ENCODE data around the gene ATAD3B. TPM values are rescaled to one million over a fixed set of nuclear protein-coding genes. Genes with fewer than 3 reads are reported as not detected.

ATAD3B gene
- total RNA-seq, 1 donor from 2014 or later: 31.4 TPM

- H3K36me3 ChIP-seq (ENCODE audit: control insufficient read depth, insufficient read depth, low read length): no peaks in the 10 kb centered on the region
- TF ChIP-seq, protein P1, sequence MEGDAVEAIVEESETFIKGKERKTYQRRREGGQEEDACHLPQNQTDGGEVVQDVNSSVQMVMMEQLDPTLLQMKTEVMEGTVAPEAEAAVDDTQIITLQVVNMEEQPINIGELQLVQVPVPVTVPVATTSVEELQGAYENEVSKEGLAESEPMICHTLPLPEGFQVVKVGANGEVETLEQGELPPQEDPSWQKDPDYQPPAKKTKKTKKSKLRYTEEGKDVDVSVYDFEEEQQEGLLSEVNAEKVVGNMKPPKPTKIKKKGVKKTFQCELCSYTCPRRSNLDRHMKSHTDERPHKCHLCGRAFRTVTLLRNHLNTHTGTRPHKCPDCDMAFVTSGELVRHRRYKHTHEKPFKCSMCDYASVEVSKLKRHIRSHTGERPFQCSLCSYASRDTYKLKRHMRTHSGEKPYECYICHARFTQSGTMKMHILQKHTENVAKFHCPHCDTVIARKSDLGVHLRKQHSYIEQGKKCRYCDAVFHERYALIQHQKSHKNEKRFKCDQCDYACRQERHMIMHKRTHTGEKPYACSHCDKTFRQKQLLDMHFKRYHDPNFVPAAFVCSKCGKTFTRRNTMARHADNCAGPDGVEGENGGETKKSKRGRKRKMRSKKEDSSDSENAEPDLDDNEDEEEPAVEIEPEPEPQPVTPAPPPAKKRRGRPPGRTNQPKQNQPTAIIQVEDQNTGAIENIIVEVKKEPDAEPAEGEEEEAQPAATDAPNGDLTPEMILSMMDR (IDR thresholded peaks at IDR 0.05; ENCODE audit: insufficient read depth, low read length, poor library complexity, severe bottlenecking): no peak
- no peak overlapping the region for H3K4me3 ChIP-seq (ENCODE audit: low read depth, low read length)
- H3K27me3 ChIP-seq (ENCODE audit: control insufficient read depth, insufficient read depth, low read length): no peaks in the 10 kb centered on the region
- DNase-seq (ENCODE audit: low read depth): no peak
Measured at GRCh38 chr1:1432274-1432950, 39.2 kb upstream of the ATAD3B start.

DNA sequence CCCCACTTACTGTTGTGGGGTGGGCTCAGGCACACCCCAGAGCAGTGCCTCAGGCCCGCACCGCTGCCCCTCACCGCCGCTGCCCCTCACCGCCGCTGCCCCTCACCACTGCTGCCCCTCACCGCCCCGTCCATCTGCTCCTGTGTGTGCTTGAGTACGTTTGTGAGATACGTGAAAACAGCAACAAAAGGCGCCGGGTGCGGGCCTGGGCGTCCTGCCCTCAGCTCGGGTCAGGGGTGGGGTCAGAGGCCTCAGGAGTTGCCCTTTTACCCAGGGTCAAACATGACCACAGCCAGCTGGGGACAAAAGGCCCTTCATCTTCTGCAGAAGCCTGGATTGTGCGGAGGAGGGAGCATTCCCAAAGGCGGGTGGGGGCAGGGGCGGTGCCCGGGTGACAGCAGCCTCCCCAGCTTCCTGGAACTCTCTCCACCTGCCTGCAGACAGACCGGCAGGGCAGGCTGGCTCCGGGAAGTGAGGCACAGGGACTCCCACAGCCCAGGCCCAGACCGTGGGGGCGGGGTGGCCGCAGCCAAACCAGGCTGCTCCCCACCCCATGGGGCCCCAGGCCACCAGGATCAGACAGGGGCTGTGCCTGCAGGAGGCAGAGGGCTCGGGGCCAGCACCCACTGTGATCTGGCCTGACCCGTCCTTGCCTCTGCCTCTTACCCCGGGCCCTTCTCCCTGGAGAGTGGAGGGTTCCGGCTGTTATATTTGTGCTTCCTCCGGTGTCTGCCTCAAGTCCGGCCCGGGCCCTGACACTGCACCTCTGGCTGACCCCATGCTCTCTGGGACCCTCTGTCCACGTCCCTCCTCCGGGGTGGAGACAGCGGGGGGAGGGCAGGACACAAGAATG, 38.4 kb upstream of the ATAD3B start:
- no peak for DNase-seq (ENCODE audit: low read depth)
- TF ChIP-seq, protein P1 (IDR thresholded peaks at IDR 0.05; ENCODE audit: insufficient read depth, low read length, poor library complexity, severe bottlenecking): no peak
- no peak overlapping the region for H3K4me3 ChIP-seq (ENCODE audit: low read depth, low read length)

DNA sequence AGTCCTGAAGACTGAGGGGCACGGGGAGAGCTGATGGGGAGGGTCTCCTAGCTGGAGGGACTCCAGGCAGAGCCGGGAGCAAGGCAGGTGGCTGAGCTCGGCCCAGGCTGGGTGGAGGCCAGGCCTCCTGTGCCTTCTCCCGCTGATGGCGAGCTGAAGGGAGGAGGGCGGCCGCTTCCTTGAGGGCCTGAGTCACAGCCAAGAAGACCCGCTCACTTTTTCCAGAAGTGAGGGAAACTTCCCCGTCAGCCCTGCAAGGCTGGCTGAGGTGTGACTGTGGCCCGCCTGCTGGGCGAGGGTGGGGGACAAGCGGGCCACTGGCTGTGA, 37.8 kb upstream of the ATAD3B start:
- DNase-seq (ENCODE audit: low read depth): no peak
- Histone ChIP-seq H3K27me3 (ENCODE audit: control insufficient read depth, insufficient read depth, low read length) (no peaks in the 10 kb centered on the region), H3K36me3 (ENCODE audit: control insufficient read depth, insufficient read depth, low read length) (no peaks in the 10 kb centered on the region), H3K4me3 (ENCODE audit: low read depth, low read length) (no peak overlapping the region)
- TF ChIP-seq, protein P1 (IDR thresholded peaks at IDR 0.05; ENCODE audit: insufficient read depth, low read length, poor library complexity, severe bottlenecking): no peak

More for the DNA sequence above, 38.4 kb upstream of the ATAD3B start:
- no peaks in the 10 kb centered on the region for H3K27me3 ChIP-seq (ENCODE audit: control insufficient read depth, insufficient read depth, low read length)
- H3K36me3 ChIP-seq (ENCODE audit: control insufficient read depth, insufficient read depth, low read length): no peaks in the 10 kb centered on the region

DNA sequence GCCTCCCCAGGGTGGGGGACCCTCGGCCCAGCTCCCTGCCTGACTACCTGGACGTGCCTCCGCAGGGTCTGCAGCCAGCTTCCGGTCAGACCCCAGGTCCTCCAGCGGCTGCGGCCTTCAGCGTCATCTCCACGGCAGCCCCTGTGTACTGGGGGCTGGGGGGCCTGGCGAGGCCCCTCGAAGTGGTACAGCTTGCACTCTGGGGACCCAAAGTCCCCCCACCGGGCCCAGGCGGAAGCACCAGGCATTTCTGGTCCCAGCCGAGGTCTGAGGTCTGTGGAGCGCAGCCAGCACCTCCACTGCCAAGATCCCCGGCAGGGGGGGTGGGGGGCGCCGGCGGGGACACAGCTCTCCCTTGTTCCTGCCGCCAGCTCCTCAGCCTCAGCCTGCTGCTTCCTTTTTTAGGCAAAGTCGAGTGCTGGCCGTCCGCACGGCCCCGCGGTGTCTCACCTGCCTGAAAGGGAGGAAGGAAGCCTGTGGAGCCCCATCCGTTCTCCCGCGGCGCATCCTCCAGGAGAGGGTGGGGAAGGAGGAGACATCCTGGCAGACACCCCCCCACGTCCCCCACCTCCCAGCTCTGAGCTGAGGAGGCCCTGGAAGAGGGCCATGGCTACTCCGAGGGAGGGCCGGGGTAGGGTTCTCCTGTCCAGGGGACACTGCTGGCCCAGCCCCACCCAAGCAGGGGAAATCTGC, 37.3 kb upstream of the ATAD3B start:
- no peak for DNase-seq (ENCODE audit: low read depth)
- TF ChIP-seq, protein P1 (IDR thresholded peaks at IDR 0.05; ENCODE audit: insufficient read depth, low read length, poor library complexity, severe bottlenecking): no peak
- Histone ChIP-seq H3K36me3 (ENCODE audit: control insufficient read depth, insufficient read depth, low read length) (no peaks in the 10 kb centered on the region), H3K4me3 (ENCODE audit: low read depth, low read length) (no peak overlapping the region), H3K27me3 (ENCODE audit: control insufficient read depth, insufficient read depth, low read length) (no peaks in the 10 kb centered on the region)

DNA sequence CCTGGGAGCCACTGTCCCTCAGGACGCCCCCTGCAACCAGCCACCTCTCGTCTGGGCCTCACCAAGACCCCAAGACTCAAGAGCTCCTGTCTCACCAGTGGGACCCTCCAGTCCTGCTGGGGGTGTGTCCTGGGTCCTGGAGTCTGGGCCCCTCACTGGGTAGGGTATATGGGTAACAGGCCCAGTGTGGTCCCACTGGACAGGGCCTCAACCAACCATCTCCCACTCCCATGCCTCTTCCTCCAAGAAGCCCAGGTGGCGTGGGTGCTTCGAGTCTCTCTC, 36.8 kb upstream of the ATAD3B start:
- TF ChIP-seq, protein P1 (IDR thresholded peaks at IDR 0.05; ENCODE audit: insufficient read depth, low read length, poor library complexity, severe bottlenecking): no peak
- DNase-seq (ENCODE audit: low read depth): no peak
- Histone ChIP-seq H3K36me3 (ENCODE audit: control insufficient read depth, insufficient read depth, low read length) (no peaks in the 10 kb centered on the region), H3K27me3 (ENCODE audit: control insufficient read depth, insufficient read depth, low read length) (no peaks in the 10 kb centered on the region), H3K4me3 (ENCODE audit: low read depth, low read length) (no peak overlapping the region)

Data from kidney epithelial cell (primary cell).